HS-5 (cell line): ENCODE measurements around the gene TRPC6.
A peak's percentile ranks its signal among the peaks of the same experiment; 100 is the strongest.
"Not testable (repeated sequence)": the region's sequence is repeated elsewhere in the genome, so short reads cannot be mapped to it uniquely, and the experiment has no call there.

Source experiments
- DNase-seq: peaks from one replicate; pipeline ENCODE4 v3.0.0-alpha.2; 2012; ENCODE audit warnings: low read depth

Gene TRPC6

GRCh38 chr11:101521821-101522220 lies 62.0 kb downstream of the TRPC6 start:
- DNase-seq, result no peak

GRCh38 chr11:101516546-101516945 lies 67.3 kb downstream of the TRPC6 start:
- no peak for DNase-seq

- no peak for DNase-seq
Measured at GRCh38 chr11:101511065-101511464, 72.7 kb downstream of the TRPC6 start.

GRCh38 chr11:101510591-101510990 lies 73.2 kb downstream of the TRPC6 start:
- no peak for DNase-seq

GRCh38 chr11:101509922-101510321 lies 73.9 kb downstream of the TRPC6 start:
- DNase-seq, result no peak

- DNase-seq, result no peak
Measured at GRCh38 chr11:101508370-101508769, 75.4 kb downstream of the TRPC6 start.

GRCh38 chr11:101498891-101499290 lies 84.9 kb downstream of the TRPC6 start:
- no peak for DNase-seq

GRCh38 chr11:101497291-101497690 lies 86.5 kb downstream of the TRPC6 start:
- DNase-seq, result no peak

- peak; percentile 93 for DNase-seq
Measured at GRCh38 chr11:101487775-101488174, 96.0 kb downstream of the TRPC6 start.

GRCh38 chr11:101482556-101483124 lies 101.2 kb downstream of the TRPC6 start:
- no peak for DNase-seq

- DNase-seq, result no peak
Measured at GRCh38 chr11:101478587-101479369, 105.0 kb downstream of the TRPC6 start.

GRCh38 chr11:101477926-101478325 lies 105.9 kb downstream of the TRPC6 start:
- DNase-seq, result no peak

GRCh38 chr11:101476191-101476590 lies 107.6 kb downstream of the TRPC6 start:
- no peak for DNase-seq

- no peak for DNase-seq
Measured at GRCh38 chr11:101475699-101476098, 108.1 kb downstream of the TRPC6 start.

- DNase-seq, result peak; percentile 32
Measured at GRCh38 chr11:101474666-101475065, 109.1 kb downstream of the TRPC6 start.

GRCh38 chr11:101470881-101471520 lies 112.8 kb downstream of the TRPC6 start:
- DNase-seq, result peak; percentile 53

GRCh38 chr11:101470419-101470818 lies 113.4 kb downstream of the TRPC6 start:
- DNase-seq, result no peak

GRCh38 chr11:101466352-101466751 lies 117.5 kb downstream of the TRPC6 start:
- DNase-seq, result no peak

- not testable (repeated sequence) for DNase-seq
Measured at GRCh38 chr11:101464388-101464787, 119.4 kb downstream of the TRPC6 start.

- DNase-seq, result no peak
Measured at GRCh38 chr11:101459020-101459419, 124.8 kb downstream of the TRPC6 start.

- peak; percentile 80 for DNase-seq
Measured at GRCh38 chr11:101458161-101458560, 125.6 kb downstream of the TRPC6 start.

- no peak for DNase-seq
Measured at GRCh38 chr11:101456812-101457211, 127.0 kb downstream of the TRPC6 start.

- peak; percentile 83 for DNase-seq
Measured at GRCh38 chr11:101453682-101454081, 130.1 kb downstream of the TRPC6 start.
